HepG2 (cell line): Measurements from ENCODE around the gene DMKN. TPM values are rescaled to one million over a fixed set of nuclear protein-coding genes. Genes with fewer than 3 reads are reported as not detected.

Experiments
- ATAC-seq: fragments of 200-7000 bp; cut with Tn5 transposase; 3 replicates; pipeline ENCODE4 v1.9.1; 2020; ENCODE audit warnings: mild to moderate bottlenecking, moderate library complexity
- BruUV-seq: library from RNA; stranded (reverse); fragments of 400-500 nt; replicated peaks from 2 replicates; lab custom pipeline; 2021; lab: Mats Ljungman, UMichigan
- CTCF ChIA-PET: fragments of 300-600 bp; formaldehyde crosslinking; extraction: SDS; loops from one replicate; lab custom pipeline; 2021; ENCODE audit warnings: low total read pairs, inconsistent platforms, low intra/inter-chr PET ratio; lab: Yijun Ruan, JAX
- POLR2A ChIA-PET: fragments of 350-600 bp; sonication (Branson Sonifier 250); formaldehyde crosslinking; loops from one replicate; lab custom pipeline; 2020; ENCODE audit warnings: antibody characterized with exemption, inconsistent platforms; lab: Yijun Ruan, JAX
- DNase-seq: peaks from one replicate; pipeline ENCODE4 v3.0.0-alpha.2; 2015; ENCODE audit warnings: low spot score
- FAIRE-seq: peaks from 3 replicates; lab custom pipeline; 2011; peaks lifted over from hg19 to GRCh38; lab: Jason Lieb, UNC
- H2AFZ ChIP-seq: one replicate; pipeline ENCODE4 v1.6.1; 2011; ENCODE audit warnings: low read length, inconsistent platforms
- H3K27ac ChIP-seq: fragments of 300-600 bp; 3 replicates; pipeline ENCODE4 v1.8.0; 2011; ENCODE audit warnings: mixed run types, mild to moderate bottlenecking, mixed read lengths, low read length, inconsistent platforms; ENCODE audit not compliant: insufficient read depth; ENCODE audit errors: extremely low read length
- H3K27me3 ChIP-seq, 2 experiments: fragments of 200-600 bp in 1 of 2; 2 replicates in 1 of 2; 3 replicates in 1 of 2; pipeline versions ENCODE4 v1.6.0 to v1.8.0; 2011; ENCODE audit warnings: low read length in 2 of 2, mild to moderate bottlenecking in 2 of 2, moderate library complexity in 2 of 2, inconsistent platforms in 1 of 2; ENCODE audit not compliant: insufficient read depth in 2 of 2, control insufficient read depth in 1 of 2
- H3K36me3 ChIP-seq, 2 experiments: fragments of 200-600 bp in 1 of 2; replicated peaks in 1 of 2; 2 replicates in 1 of 2; 3 replicates in 1 of 2; pipeline versions ENCODE4 v1.5.1 to v1.8.0; 2011; ENCODE audit warnings: low read length in 2 of 2, inconsistent platforms in 1 of 2; ENCODE audit not compliant: insufficient read depth in 2 of 2, control insufficient read depth in 1 of 2
- H3K4me1 ChIP-seq: 2 replicates; pipeline ENCODE4 v1.5.1; 2012; ENCODE audit warnings: low read length, inconsistent platforms; ENCODE audit not compliant: insufficient read depth
- H3K4me2 ChIP-seq: 2 replicates; pipeline ENCODE4 v1.6.0; 2011; ENCODE audit warnings: low read depth, low read length, inconsistent platforms
- H3K4me3 ChIP-seq, 3 experiments: fragments of 200-600 bp in 1 of 3; sonication (generic), shearing (Covaris generic) in 1 of 3; replicated peaks in 1 of 3; 2 replicates each; pipeline ENCODE4 v1.5.1; 2011 to 2016; ENCODE audit warnings: low read length in 3 of 3, inconsistent platforms in 2 of 3, low read depth in 2 of 3, mild to moderate bottlenecking in 2 of 3, control low read depth in 1 of 3, mixed read lengths in 1 of 3; ENCODE audit not compliant: insufficient read depth in 1 of 3
- H3K79me2 ChIP-seq: one replicate; pipeline ENCODE4 v1.6.1; 2011; ENCODE audit warnings: low read length, inconsistent platforms; ENCODE audit not compliant: insufficient read depth
- H3K9ac ChIP-seq: 2 replicates; pipeline ENCODE4 v1.6.0; 2011; ENCODE audit warnings: mild to moderate bottlenecking, low read depth, low read length, inconsistent platforms; ENCODE audit not compliant: insufficient read depth
- H3K9me3 ChIP-seq: 2 replicates; pipeline ENCODE4 v1.5.1; 2012; ENCODE audit warnings: mild to moderate bottlenecking, low read length
- H4K20me1 ChIP-seq: 2 replicates; pipeline ENCODE4 v1.6.0; 2011; ENCODE audit warnings: inconsistent platforms, mild to moderate bottlenecking, low read length, moderate library complexity; ENCODE audit not compliant: insufficient read depth
- ELF1 ChIP-seq: sonication (generic); formaldehyde crosslinking; IDR thresholded peaks from 2 replicates; pipeline ENCODE4 v1.4.0; 2020; ENCODE audit warnings: missing genetic modification reagents
- GTF2F1 ChIP-seq: fragments of 150-350 bp; IDR thresholded peaks from 2 replicates; pipeline ENCODE4 v1.6.1; 2014; ENCODE audit warnings: low read length
- IRX3 ChIP-seq: sonication (generic); formaldehyde crosslinking; IDR thresholded peaks from 2 replicates; pipeline ENCODE4 v1.8.1; 2023; ENCODE audit warnings: mild to moderate bottlenecking, low read depth, missing genetic modification reagents, borderline replicate concordance
- KDM3A ChIP-seq: IDR thresholded peaks from 2 replicates; pipeline ENCODE4 v1.6.1; 2018; ENCODE audit warnings: low read depth, missing compliant biosample characterization
- NR0B2 ChIP-seq: sonication (generic); formaldehyde crosslinking; IDR thresholded peaks from 2 replicates; pipeline ENCODE4 v1.4.0; 2020; ENCODE audit warnings: mild to moderate bottlenecking, missing genetic modification reagents
- PAX8 ChIP-seq: sonication (generic); formaldehyde crosslinking; IDR thresholded peaks from 2 replicates; pipeline ENCODE4 v1.8.0; 2022; ENCODE audit warnings: mild to moderate bottlenecking, missing genetic modification reagents, borderline replicate concordance
- SETDB1 ChIP-seq: sonication (generic); formaldehyde crosslinking; IDR thresholded peaks from 2 replicates; pipeline ENCODE4 v1.5.1; 2020; ENCODE audit warnings: missing genetic modification reagents, mild to moderate bottlenecking, borderline replicate concordance
- SP2 ChIP-seq: sonication (generic); formaldehyde crosslinking; IDR thresholded peaks from 2 replicates; pipeline ENCODE4 v1.5.1; 2020; ENCODE audit warnings: mild to moderate bottlenecking, missing genetic modification reagents
- THAP8 ChIP-seq: sonication (generic); formaldehyde crosslinking; IDR thresholded peaks from 2 replicates; pipeline ENCODE4 v1.5.1; 2020; ENCODE audit warnings: missing genetic modification reagents, mild to moderate bottlenecking, borderline replicate concordance
- ZBTB20 ChIP-seq: sonication (generic); formaldehyde crosslinking; IDR thresholded peaks from 2 replicates; pipeline ENCODE4 v1.8.1; 2023; ENCODE audit warnings: missing genetic modification reagents, low read depth, mild to moderate bottlenecking, borderline replicate concordance
- ZEB1 ChIP-seq: IDR thresholded peaks from 2 replicates; pipeline ENCODE4 v1.6.1; 2012; ENCODE audit warnings: mild to moderate bottlenecking, low read depth, inconsistent platforms; ENCODE audit not compliant: insufficient replicate concordance
- ZNF329 ChIP-seq: sonication (generic); formaldehyde crosslinking; IDR thresholded peaks from 2 replicates; pipeline ENCODE4 v1.9.0; 2021; ENCODE audit warnings: low read depth, mild to moderate bottlenecking, missing genetic modification reagents
- ZNF496 ChIP-seq: sonication (generic); formaldehyde crosslinking; IDR thresholded peaks from 2 replicates; pipeline ENCODE4 v1.8.1; 2023; ENCODE audit warnings: mild to moderate bottlenecking, moderate library complexity, missing genetic modification reagents; ENCODE audit not compliant: insufficient replicate concordance
- ZSCAN12 ChIP-seq: sonication (generic); formaldehyde crosslinking; IDR thresholded peaks from 2 replicates; pipeline ENCODE4 v1.9.0; 2021; ENCODE audit warnings: mild to moderate bottlenecking, missing genetic modification reagents
- whole genome bisulfite sequencing: methylation state at CpG from one replicate; pipeline ENCODE4 v1.1.6; 2017; ENCODE audit warnings: low lambda C conversion rate; 5-methylcytosine and 5-hydroxymethylcytosine counted together
- in situ Hi-C: cut with HindIII; loops from 2 replicates; pipeline ENCODE4 v1.10.0; 2017; ENCODE audit warnings: low pct_unique_long_range_greater_than_20kb; ENCODE audit not compliant: extremely low pct_ligation_motif_present
- intact Hi-C: fragments of 100-400 bp; cut with micrococcal nuclease; formaldehyde crosslinking; loops from one replicate; pipeline ENCODE4 v1.10.0; 2022; ENCODE audit not compliant: unreplicated experiment
- polyA plus RNA-seq, 8 experiments: library from polyadenylated mRNA; depleted of rRNA in 3 of 8; stranded (reverse) in 7 of 8; unstranded in 1 of 8; fragments of >200 nt; fragmentation: Illumina TruSeq in 4 of 8; extraction: Trizol in 4 of 8; gene quantifications; 2 replicates each; pipeline versions ENCODE4 v1.2.1 to v1.2.3, GENCODE V29; 2011 to 2016; ENCODE audit warnings: low read depth in 4 of 8, missing spikeins in 1 of 8, mixed read lengths in 1 of 8; ENCODE audit not compliant: insufficient read depth in 1 of 8
- total RNA-seq, 5 experiments: library from RNA; depleted of rRNA; stranded (reverse); fragments of >200 nt; fragmentation: Illumina TruSeq; extraction: Trizol; gene quantifications; 2 replicates each; pipeline ENCODE4 v1.2.3, GENCODE V29; 2016; ENCODE audit warnings: low read depth in 1 of 5
- TF ChIP-seq, protein P1 (sequence below), 2 experiments: sonication (generic) in 1 of 2; formaldehyde crosslinking in 1 of 2; IDR thresholded peaks; 2 replicates each; pipeline versions ENCODE4 v1.4.0 to v1.6.1; 2018 to 2020; ENCODE audit warnings: missing genetic modification reagents in 2 of 2, borderline replicate concordance in 1 of 2, low read depth in 1 of 2, mild to moderate bottlenecking in 1 of 2, missing biosample characterization in 1 of 2
- TF ChIP-seq, protein P2 (sequence below): sonication (generic); formaldehyde crosslinking; conservative IDR thresholded peaks from 2 replicates; pipeline ENCODE4 v1.4.0; 2020; ENCODE audit warnings: mild to moderate bottlenecking, missing genetic modification reagents, moderate library complexity
- TF ChIP-seq, protein P3 (sequence below): sonication (generic); formaldehyde crosslinking; IDR thresholded peaks from 2 replicates; pipeline ENCODE4 v1.5.1; 2020; ENCODE audit warnings: mild to moderate bottlenecking, moderate library complexity, missing genetic modification reagents

DMKN gene
- total and polyA plus RNA-seq, 2 of the 13 experiments (the other 11 are each of a cell fraction or from before 2014, with no cell fraction given), result 50.8 to 57.1 TPM

DNA sequence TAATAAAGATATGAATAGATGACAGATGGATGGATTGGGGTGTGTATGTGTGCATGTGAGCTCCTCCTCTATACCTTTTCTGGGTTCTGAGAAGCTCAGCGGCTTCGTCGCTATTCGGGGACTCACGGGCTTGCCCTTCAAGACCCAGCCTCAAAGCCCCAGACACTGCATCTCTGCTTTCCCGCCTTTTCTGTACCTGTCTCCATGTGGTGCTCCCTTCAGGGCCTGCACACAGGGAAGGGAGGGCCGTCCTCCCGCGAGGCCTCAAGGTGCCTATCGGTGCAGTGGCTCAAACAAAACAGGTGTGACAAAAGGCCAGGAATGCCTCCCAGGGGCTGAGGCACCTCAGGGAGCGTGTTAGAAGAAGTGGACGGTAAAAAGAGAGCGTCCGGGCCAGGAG, 39.3 kb downstream of the DMKN start:
- BruUV-seq, result no TSS peak
- no peaks in the 10 kb centered on the region for H3K27me3 ChIP-seq
- FAIRE-seq, result no peak
- no peaks in the 10 kb centered on the region for H3K36me3 ChIP-seq
- intact Hi-C loops, result no loop called here
- H4K20me1 ChIP-seq, result no peaks in the 10 kb centered on the region
- no peak overlapping the region for H2AFZ ChIP-seq
- POLR2A ChIA-PET, result no interaction called here
- no peak for DNase-seq
- ATAC-seq, result no peak
- no peak overlapping the region for H3K27ac ChIP-seq
- H3K4me2 ChIP-seq, result no peak overlapping the region
- in situ Hi-C loops, result no loop called here
- no peak overlapping the region for H3K9ac ChIP-seq
- no peaks in the 10 kb centered on the region for H3K9me3 ChIP-seq
- H3K4me1 ChIP-seq, result peaks cover 40% of the 10 kb centered on the region
- CTCF ChIA-PET, result no interaction called here
- 72% methylated on average over 14 of the region's 14 CpGs for WGBS
- H3K79me2 ChIP-seq, result no peaks in the 10 kb centered on the region
- no peak overlapping the region for H3K4me3 ChIP-seq
- no peak for TF ChIP-seq ZNF496 (CRISPR knock-in tag)
- TF ChIP-seq SETDB1 (CRISPR knock-in tag), result no peak
- TF ChIP-seq GTF2F1, result no peak
- TF ChIP-seq THAP8 (CRISPR knock-in tag), result no peak
- TF ChIP-seq SP2 (CRISPR knock-in tag), result no peak
- no peak for TF ChIP-seq NR0B2
- TF ChIP-seq, protein P1, sequence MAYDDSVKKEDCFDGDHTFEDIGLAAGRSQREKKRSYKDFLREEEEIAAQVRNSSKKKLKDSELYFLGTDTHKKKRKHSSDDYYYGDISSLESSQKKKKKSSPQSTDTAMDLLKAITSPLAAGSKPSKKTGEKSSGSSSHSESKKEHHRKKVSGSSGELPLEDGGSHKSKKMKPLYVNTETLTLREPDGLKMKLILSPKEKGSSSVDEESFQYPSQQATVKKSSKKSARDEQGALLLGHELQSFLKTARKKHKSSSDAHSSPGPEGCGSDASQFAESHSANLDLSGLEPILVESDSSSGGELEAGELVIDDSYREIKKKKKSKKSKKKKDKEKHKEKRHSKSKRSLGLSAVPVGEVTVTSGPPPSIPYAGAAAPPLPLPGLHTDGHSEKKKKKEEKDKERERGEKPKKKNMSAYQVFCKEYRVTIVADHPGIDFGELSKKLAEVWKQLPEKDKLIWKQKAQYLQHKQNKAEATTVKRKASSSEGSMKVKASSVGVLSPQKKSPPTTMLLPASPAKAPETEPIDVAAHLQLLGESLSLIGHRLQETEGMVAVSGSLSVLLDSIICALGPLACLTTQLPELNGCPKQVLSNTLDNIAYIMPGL (CRISPR knock-in tag; IDR thresholded peaks at IDR 0.05; ENCODE audit: borderline replicate concordance in 1 of 2, low read depth in 1 of 2), result no peak
- TF ChIP-seq ZEB1, result no peak
- TF ChIP-seq, protein P2, sequence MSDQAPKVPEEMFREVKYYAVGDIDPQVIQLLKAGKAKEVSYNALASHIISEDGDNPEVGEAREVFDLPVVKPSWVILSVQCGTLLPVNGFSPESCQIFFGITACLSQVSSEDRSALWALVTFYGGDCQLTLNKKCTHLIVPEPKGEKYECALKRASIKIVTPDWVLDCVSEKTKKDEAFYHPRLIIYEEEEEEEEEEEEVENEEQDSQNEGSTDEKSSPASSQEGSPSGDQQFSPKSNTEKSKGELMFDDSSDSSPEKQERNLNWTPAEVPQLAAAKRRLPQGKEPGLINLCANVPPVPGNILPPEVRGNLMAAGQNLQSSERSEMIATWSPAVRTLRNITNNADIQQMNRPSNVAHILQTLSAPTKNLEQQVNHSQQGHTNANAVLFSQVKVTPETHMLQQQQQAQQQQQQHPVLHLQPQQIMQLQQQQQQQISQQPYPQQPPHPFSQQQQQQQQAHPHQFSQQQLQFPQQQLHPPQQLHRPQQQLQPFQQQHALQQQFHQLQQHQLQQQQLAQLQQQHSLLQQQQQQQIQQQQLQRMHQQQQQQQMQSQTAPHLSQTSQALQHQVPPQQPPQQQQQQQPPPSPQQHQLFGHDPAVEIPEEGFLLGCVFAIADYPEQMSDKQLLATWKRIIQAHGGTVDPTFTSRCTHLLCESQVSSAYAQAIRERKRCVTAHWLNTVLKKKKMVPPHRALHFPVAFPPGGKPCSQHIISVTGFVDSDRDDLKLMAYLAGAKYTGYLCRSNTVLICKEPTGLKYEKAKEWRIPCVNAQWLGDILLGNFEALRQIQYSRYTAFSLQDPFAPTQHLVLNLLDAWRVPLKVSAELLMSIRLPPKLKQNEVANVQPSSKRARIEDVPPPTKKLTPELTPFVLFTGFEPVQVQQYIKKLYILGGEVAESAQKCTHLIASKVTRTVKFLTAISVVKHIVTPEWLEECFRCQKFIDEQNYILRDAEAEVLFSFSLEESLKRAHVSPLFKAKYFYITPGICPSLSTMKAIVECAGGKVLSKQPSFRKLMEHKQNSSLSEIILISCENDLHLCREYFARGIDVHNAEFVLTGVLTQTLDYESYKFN (CRISPR knock-in tag), result no peak
- TF ChIP-seq ZBTB20 (CRISPR knock-in tag), result no peak
- no peak for TF ChIP-seq ZNF329 (CRISPR knock-in tag)
- no peak for TF ChIP-seq ZSCAN12 (CRISPR knock-in tag)
- TF ChIP-seq PAX8 (CRISPR knock-in tag), result no peak
- TF ChIP-seq IRX3 (CRISPR knock-in tag), result no peak
- TF ChIP-seq ELF1 (CRISPR knock-in tag), result no peak
- no peak for TF ChIP-seq KDM3A (CRISPR knock-in tag)
- TF ChIP-seq, protein P3, sequence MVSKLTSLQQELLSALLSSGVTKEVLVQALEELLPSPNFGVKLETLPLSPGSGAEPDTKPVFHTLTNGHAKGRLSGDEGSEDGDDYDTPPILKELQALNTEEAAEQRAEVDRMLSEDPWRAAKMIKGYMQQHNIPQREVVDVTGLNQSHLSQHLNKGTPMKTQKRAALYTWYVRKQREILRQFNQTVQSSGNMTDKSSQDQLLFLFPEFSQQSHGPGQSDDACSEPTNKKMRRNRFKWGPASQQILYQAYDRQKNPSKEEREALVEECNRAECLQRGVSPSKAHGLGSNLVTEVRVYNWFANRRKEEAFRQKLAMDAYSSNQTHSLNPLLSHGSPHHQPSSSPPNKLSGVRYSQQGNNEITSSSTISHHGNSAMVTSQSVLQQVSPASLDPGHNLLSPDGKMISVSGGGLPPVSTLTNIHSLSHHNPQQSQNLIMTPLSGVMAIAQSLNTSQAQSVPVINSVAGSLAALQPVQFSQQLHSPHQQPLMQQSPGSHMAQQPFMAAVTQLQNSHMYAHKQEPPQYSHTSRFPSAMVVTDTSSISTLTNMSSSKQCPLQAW (CRISPR knock-in tag), result no peak
